Activated T-cell treated with anti-CD3 and anti-CD28 coated beads, Interleukin-2, amount 50 U/mL, for 4 hours (primary cell): ENCODE results near the gene KLHL25. TPM values are rescaled to one million over a fixed set of nuclear protein-coding genes. Genes with fewer than 3 reads are reported as not detected.

ENCODE experiments used
- ATAC-seq, 2 donors: fragments of 200-7000 bp; cut with Tn5 transposase; one replicate each; pipeline ENCODE4 v1.10.0; 2021
- DNase-seq: peaks from one replicate; pipeline ENCODE4 v3.0.0-alpha.2; 2020
- H3K27me3 Mint-ChIP-seq: one replicate; pipeline ENCODE4 v1.8.0; 2021; ENCODE audit warnings: low read depth, mixed read lengths
- H3K36me3 Mint-ChIP-seq: one replicate; pipeline ENCODE4 v1.8.0; 2022; ENCODE audit warnings: mixed read lengths; ENCODE audit not compliant: insufficient read depth
- H3K4me1 Mint-ChIP-seq: one replicate; pipeline ENCODE4 v1.8.0; 2021; ENCODE audit warnings: low read depth, mixed read lengths
- H3K4me3 Mint-ChIP-seq: one replicate; pipeline ENCODE4 v1.8.0; 2021; ENCODE audit warnings: mild to moderate bottlenecking, moderate library complexity, mixed read lengths
- H3K9me3 Mint-ChIP-seq: one replicate; pipeline ENCODE4 v1.8.0; 2021; ENCODE audit warnings: mixed read lengths
- total RNA-seq, 3 donors: library from RNA; stranded (reverse); gene quantifications; one replicate each; pipeline ENCODE4 v1.2.1, GENCODE V29; 2021

The KLHL25 gene
- total RNA-seq, 3 donors from 2014 or later, result 3.3 to 5.1 (median 3.8) TPM

GRCh38 chr15:85777250-85778106, 17.2 kb downstream of the KLHL25 start:
- no peaks in the 10 kb centered on the region for H3K27me3 Mint-ChIP-seq
- peaks cover 17% of the 10 kb centered on the region for H3K4me1 Mint-ChIP-seq
- ATAC-seq (no peak), DNase-seq (no peak)
- H3K36me3 Mint-ChIP-seq, result peaks cover 4% of the 10 kb centered on the region
- no peaks in the 10 kb centered on the region for H3K9me3 Mint-ChIP-seq
- no peak overlapping the region for H3K4me3 Mint-ChIP-seq

- Mint-ChIP-seq H3K27me3 (no peaks in the 10 kb centered on the region), H3K9me3 (no peaks in the 10 kb centered on the region), H3K4me1 (peaks cover 5% of the 10 kb centered on the region), H3K4me3 (no peak overlapping the region), H3K36me3 (no peaks in the 10 kb centered on the region)
- DNase-seq (no peak), ATAC-seq (no peak)
These were observed 20.8 kb downstream of the KLHL25 start for GRCh38 chr15:85773970-85774369.

DNA sequence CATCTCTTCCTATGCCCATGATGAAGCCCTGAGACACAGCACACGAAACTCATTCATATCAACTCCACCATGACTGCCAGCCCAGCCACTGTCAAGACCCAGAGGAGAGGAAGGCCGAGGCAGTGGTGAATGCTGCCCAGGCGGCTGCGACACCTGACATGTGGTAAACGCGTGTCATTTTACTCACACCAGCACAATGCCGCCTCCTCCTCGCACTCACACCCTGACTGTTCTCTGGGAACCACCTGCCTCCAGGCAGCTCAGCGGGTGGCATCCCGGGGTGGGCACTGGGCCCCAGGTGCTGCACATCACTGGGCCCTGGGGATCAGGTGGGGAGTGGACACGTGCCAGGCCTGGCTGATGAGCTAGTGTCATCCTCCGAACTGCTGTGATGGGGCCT, 21.5 kb downstream of the KLHL25 start:
- Mint-ChIP-seq H3K4me3 (no peak overlapping the region), H3K9me3 (no peaks in the 10 kb centered on the region)

GRCh38 chr15:85772668-85773067, 22.1 kb downstream of the KLHL25 start:
- DNase-seq, result no peak

More for the DNA sequence above, 21.5 kb downstream of the KLHL25 start:
- DNase-seq (no peak), ATAC-seq (no peak)
- H3K36me3 Mint-ChIP-seq, result peaks cover 4% of the 10 kb centered on the region
- H3K27me3 Mint-ChIP-seq, result no peaks in the 10 kb centered on the region
- H3K4me1 Mint-ChIP-seq, result peaks cover 5% of the 10 kb centered on the region

DNA sequence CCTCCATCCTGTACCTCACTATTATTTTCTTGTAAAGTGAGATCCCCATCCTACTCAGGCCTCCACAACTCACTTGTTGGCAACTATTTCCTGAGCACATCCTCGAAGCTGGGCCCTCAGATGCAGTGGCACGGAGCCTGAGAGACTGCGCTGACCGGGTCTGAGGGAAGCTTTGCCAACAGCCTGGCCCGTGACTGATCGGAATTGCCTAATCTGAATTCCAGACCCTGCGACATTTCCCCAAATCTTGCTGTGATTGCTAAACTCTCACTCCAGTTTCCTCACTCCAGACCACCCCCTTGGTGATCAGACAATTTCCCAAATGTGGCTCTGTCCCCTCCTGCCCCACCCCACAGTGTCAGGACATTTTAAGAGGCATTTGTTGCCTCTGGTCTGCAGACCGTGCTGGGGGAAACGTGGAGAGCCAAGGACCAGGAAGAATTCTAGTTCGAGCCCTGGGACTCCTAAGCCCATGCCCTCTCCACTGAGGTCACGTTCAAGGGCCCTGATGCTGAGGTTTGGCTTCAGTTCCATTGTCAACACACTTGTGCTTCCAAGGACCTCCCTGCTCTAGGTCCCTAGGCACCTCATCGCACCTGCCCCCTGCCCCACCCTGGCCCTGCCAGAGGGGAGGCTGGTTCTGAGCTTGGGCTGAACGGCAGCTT, 22.8 kb downstream of the KLHL25 start:
- peaks cover 2% of the 10 kb centered on the region for H3K4me1 Mint-ChIP-seq
- H3K36me3 Mint-ChIP-seq, result peaks cover 5% of the 10 kb centered on the region
- H3K4me3 Mint-ChIP-seq, result no peak overlapping the region
- ATAC-seq, result no peak
- no peak for DNase-seq
- H3K9me3 Mint-ChIP-seq, result no peaks in the 10 kb centered on the region
- no peaks in the 10 kb centered on the region for H3K27me3 Mint-ChIP-seq

More at GRCh38 chr15:85772668-85773067, 22.1 kb downstream of the KLHL25 start:
- H3K27me3 Mint-ChIP-seq, result no peaks in the 10 kb centered on the region
- peaks cover 2% of the 10 kb centered on the region for H3K4me1 Mint-ChIP-seq
- H3K36me3 Mint-ChIP-seq, result peaks cover 5% of the 10 kb centered on the region
- ATAC-seq, result no peak
- H3K4me3 Mint-ChIP-seq, result no peak overlapping the region
- no peaks in the 10 kb centered on the region for H3K9me3 Mint-ChIP-seq

DNA sequence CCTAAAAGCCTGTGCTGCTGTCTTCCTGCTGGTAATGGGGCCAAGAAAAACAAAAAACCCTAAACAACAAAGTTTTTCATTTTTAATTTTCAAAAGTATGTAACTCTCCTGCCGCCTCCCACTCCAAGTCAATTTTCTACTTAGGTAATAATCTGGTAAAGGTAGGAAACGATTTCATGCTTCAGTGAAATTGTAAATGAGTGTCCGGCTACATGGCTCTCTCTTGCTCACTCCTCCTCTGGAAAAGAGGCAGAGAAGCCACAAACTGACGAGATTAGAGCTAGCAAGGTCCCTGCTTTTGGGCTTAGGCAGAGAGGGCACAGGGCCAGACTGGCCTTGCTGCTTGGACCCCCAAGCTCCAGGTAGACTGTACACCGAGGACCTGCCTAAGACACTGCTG, 23.5 kb downstream of the KLHL25 start:
- Mint-ChIP-seq H3K4me3 (no peak overlapping the region), H3K4me1 (peaks cover 2% of the 10 kb centered on the region), H3K9me3 (no peaks in the 10 kb centered on the region), H3K27me3 (no peaks in the 10 kb centered on the region), H3K36me3 (peaks cover 7% of the 10 kb centered on the region)
- DNase-seq, result no peak
- ATAC-seq, result no peak

- H3K27me3 Mint-ChIP-seq, result no peaks in the 10 kb centered on the region
- no peak for DNase-seq
- no peaks in the 10 kb centered on the region for H3K9me3 Mint-ChIP-seq
- no peak for ATAC-seq
- H3K36me3 Mint-ChIP-seq, result peaks cover 7% of the 10 kb centered on the region
- H3K4me3 Mint-ChIP-seq, result no peak overlapping the region
- peaks cover under 1% of the 10 kb centered on the region for H3K4me1 Mint-ChIP-seq
These were observed 24.4 kb downstream of the KLHL25 start for GRCh38 chr15:85770096-85771041.

DNA sequence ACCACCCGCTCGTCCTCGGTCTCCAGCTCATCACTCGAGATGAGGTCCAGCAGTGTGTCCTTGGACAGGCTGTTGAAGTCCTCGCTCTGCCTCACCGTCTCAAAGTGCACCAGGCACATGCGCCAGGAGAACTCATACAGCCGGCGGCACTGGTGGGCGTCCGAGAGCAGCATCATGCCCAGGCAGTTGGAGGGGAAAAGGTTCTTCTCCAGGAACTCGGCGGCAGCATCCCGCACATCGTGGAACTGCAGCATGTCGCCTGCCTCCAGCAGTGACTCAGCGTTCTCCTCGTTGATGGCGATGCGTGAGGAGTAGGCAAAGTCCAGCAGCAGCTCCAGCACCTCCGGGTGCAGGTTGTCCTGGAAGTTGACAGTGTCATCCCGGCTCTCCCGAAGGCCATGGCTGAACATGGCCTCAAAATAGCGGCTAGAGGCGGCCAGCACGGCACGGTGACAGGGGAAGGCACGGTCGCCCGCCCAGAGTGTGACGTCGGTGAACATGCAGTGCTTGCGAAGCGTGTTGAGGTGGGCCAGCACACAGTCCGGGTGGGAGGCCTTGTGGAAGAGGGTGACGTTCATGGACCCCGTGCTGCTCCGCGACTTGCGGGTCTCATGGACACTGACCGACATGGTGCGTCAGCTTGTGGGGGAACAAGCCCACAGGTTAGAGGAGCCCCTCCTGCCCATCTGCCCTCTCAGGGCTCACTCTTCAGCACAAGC, 25.4 kb downstream of the KLHL25 start:
- H3K36me3 Mint-ChIP-seq, result peaks cover 7% of the 10 kb centered on the region

DNA sequence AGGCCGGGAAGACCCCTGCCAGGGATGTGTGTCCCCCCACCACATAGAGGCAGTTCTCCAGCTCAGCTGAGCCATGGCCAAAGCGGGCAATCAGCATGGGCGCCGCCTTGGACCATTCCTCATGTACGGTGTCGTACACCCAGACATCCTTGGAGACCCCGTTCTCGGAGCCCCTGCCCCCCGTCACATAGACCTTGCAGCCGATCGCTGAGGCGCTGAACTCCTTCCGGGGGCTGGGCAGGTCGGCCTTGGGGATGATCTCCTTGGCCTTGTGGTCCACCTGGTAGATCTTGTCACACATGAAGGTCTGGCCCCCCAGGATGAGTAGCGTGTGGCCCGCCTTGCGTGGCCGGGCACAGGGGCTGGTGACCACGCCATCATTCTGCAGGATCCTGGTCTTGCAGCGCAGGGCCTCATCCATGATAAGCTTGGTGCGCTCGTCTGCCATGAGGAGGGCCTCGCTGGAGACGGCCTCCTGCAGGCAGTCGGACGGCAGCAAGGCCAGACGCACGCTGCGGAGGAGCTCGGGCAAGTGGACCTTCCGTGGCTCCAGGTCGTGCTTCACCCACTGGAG, 26.0 kb downstream of the KLHL25 start:
- no peaks in the 10 kb centered on the region for H3K27me3 Mint-ChIP-seq
- no peak overlapping the region for H3K4me3 Mint-ChIP-seq
- H3K36me3 Mint-ChIP-seq, result peaks cover 7% of the 10 kb centered on the region
- no peaks in the 10 kb centered on the region for H3K9me3 Mint-ChIP-seq
- ATAC-seq, result no peak
- peaks cover 2% of the 10 kb centered on the region for H3K4me1 Mint-ChIP-seq
- DNase-seq, result no peak

More for the DNA sequence above, 25.4 kb downstream of the KLHL25 start:
- no peaks in the 10 kb centered on the region for H3K4me1 Mint-ChIP-seq
- DNase-seq, result no peak
- no peak for ATAC-seq
- H3K27me3 Mint-ChIP-seq, result no peaks in the 10 kb centered on the region
- H3K4me3 Mint-ChIP-seq, result no peak overlapping the region
- H3K9me3 Mint-ChIP-seq, result no peaks in the 10 kb centered on the region

GRCh38 chr15:85767785-85768529, 26.8 kb downstream of the KLHL25 start:
- no peaks in the 10 kb centered on the region for H3K27me3 Mint-ChIP-seq
- H3K4me1 Mint-ChIP-seq, result peaks cover 2% of the 10 kb centered on the region
- H3K9me3 Mint-ChIP-seq, result no peaks in the 10 kb centered on the region
- ATAC-seq (no peak), DNase-seq (no peak)
- H3K36me3 Mint-ChIP-seq, result peaks cover 7% of the 10 kb centered on the region
- no peak overlapping the region for H3K4me3 Mint-ChIP-seq

DNA sequence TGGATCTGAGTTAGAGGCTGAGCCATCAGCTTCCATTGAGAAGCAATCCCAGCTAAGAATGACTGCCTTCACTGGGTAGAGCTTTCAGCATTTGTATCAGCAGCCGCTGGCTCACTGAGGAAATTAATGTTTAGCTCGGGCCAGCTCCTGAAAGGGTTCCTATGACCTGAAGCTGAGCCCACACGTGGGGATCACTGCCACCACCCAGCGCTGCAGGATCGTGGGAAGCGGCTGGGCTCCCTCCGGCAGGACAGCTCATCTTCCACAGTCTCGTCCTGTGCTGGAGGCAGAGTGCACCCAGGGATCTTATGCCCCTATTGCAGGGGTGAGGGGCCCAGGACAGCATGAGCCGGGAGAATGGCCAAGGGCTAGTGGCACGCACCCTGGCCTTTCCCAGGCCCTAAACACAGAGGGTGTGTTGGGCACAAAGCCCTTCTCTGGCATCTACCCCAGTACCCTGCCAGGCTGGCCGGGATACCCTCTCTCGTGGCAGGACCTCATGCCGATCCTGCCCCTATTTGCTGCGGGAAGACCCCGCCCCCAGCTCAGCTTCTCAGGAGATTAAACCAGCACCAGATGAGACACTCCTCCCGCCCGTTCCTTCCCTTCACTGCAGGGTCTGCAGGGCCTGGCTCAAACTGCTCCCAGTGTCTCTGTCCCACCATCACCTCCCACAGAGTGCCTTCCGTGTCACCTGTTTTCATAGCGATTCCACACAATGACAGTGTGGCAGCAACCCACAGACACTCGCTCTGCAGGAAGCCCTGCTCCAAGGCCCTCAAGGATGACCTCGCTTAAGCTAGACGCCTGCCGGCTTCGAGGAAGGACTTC, 28.5 kb downstream of the KLHL25 start:
- Mint-ChIP-seq H3K9me3 (no peaks in the 10 kb centered on the region), H3K36me3 (peaks cover 7% of the 10 kb centered on the region), H3K4me1 (peaks cover 2% of the 10 kb centered on the region), H3K4me3 (no peak overlapping the region), H3K27me3 (no peaks in the 10 kb centered on the region)
- DNase-seq, result no peak
- no peak for ATAC-seq

DNA sequence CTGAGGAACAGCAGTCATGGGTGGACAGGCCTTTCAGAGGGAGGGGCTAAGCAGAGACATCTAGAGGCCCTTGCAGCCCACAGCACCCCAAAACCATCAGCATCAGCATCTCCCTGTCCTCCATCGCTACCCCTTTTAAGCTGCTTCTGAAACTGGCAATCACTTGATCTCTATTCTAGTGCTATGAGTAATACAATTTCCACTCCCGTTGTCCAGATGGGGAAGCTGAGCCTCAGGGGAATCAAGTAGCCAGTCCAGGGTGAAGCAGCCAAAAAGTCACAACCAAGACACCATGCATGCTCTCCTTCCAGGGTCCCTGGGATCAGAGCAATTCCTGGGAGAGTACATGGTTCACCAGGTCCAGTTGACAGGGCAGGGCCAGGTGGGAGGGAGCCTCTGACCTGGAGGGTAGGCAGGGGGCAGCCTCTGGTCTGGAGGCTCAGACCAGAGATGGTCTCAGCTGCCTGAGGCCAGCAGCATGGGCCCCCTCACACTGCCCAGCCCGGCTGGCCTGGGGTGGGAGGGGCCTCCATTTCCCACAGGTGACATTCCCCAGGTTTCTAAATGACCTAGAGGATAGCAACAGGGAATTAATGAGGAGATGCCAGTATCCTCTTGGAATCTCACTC, 30.0 kb downstream of the KLHL25 start:
- no peaks in the 10 kb centered on the region for H3K27me3 Mint-ChIP-seq
- ATAC-seq (no peak), DNase-seq (no peak)
- H3K4me3 Mint-ChIP-seq, result no peak overlapping the region
- peaks cover 2% of the 10 kb centered on the region for H3K4me1 Mint-ChIP-seq
- no peaks in the 10 kb centered on the region for H3K9me3 Mint-ChIP-seq
- peaks cover 7% of the 10 kb centered on the region for H3K36me3 Mint-ChIP-seq
